HG03025 (cell line): ENCODE measurements around the gene DYSF.

Source experiments
- ATAC-seq: cut with Tn5 transposase; IDR thresholded peaks from one replicate; pipeline ENCODE4 v1.9.1; 2021; ENCODE audit warnings: mild to moderate bottlenecking, moderate library complexity; ENCODE audit not compliant: unreplicated experiment, low FRiP score

Gene DYSF

GRCh38 chr2:71563872-71564271 is 110.5 kb downstream of the DYSF start:
- ATAC-seq, result no peak

- no peak for ATAC-seq
Observed at GRCh38 chr2:71564361-71564760, 111.0 kb downstream of the DYSF start.

- ATAC-seq, result no peak
Observed at GRCh38 chr2:71564790-71565189, 111.4 kb downstream of the DYSF start.

DNA sequence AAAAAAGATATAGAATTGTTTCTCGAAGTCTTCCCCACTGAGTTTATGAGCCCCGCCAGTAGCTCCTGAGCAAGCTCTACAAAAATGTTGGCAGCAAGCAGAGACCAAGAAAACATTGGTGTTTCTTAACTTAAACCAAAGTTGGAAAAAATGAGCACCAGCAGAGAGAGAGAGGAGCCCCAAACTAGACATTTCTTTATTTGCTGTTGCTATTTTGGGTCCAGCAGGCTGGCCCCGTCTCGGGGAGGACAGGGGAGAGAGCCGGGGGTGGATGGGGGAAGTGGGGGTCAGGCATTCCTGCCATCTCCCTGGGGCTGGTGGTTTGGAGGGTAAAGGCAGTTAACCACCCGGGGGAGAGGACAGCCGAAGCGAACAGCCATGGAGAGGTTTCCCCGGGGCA is 113.0 kb downstream of the DYSF start:
- no peak for ATAC-seq

DNA sequence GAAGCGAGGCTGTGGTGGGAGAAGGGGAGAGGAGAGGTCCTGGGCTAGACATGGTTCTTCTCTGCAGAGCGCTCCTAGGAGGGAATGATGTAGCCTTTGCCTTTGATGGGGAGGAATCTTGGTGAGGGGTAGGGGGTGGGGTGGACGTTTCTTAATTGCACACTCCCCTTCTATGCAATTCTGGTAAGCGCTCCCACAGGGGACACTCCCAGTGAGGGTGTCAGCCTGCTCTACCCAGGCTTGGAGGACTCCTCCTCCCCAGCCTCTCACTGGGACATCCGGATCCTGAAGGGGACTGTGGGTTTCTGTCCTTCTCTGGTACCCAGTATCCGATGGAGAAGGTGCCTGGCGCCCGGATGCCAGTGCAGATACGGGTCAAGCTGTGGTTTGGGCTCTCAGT is 114.3 kb downstream of the DYSF start:
- ATAC-seq, result no peak

GRCh38 chr2:71568103-71568502 is 114.7 kb downstream of the DYSF start:
- no peak for ATAC-seq

DNA sequence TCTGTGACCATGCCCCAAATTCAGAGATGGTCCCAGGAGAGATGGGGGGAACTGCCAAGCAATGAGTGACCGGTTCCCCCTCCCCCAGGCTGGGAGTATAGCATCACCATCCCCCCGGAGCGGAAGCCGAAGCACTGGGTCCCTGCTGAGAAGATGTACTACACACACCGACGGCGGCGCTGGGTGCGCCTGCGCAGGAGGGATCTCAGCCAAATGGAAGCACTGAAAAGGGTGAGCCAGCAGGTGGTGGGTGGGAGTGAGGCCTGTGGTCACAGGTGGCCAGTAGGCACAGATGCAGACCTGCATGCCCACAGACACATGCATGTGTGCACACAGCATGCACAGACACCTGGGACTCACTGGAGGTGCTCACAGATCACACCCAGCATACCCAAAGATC is 117.2 kb downstream of the DYSF start:
- no peak for ATAC-seq

- no peak for ATAC-seq
Observed at GRCh38 chr2:71570951-71571460, 117.6 kb downstream of the DYSF start.

DNA sequence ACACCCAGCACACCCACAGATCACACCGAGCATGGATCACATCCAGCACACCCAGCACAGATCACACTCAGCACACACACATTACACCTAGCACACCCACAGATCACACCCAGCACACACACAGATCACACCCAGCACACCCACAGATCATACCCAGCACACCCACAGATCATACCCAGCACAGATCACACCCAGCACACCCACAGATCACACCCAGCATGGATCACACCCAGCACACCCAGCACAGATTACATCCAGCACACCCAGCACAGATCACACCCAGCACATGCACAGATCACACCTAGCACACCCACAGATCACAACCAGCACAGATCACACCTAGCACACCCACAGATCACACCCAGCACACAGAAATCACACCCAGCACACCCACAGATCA is 118.6 kb downstream of the DYSF start:
- ATAC-seq, result no peak

GRCh38 chr2:71575966-71576365 is 122.6 kb downstream of the DYSF start:
- ATAC-seq, result no peak

- no peak for ATAC-seq
Observed at GRCh38 chr2:71576541-71576940, 123.2 kb downstream of the DYSF start.

DNA sequence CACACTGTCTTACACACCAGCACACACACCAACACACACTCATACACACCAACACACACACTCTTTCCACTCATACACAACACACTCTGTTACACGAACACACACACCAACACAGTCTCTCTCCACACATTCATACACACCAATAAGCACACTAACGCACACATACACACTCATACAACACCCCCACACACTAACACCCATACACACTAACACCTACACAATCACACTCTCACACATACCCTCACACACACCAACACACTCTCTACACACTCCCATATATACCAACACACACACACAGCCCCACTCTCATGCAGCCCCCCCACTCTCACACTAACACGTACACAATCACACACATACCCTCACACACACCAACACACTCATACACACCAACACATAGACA is 123.8 kb downstream of the DYSF start:
- ATAC-seq, result no peak

DNA sequence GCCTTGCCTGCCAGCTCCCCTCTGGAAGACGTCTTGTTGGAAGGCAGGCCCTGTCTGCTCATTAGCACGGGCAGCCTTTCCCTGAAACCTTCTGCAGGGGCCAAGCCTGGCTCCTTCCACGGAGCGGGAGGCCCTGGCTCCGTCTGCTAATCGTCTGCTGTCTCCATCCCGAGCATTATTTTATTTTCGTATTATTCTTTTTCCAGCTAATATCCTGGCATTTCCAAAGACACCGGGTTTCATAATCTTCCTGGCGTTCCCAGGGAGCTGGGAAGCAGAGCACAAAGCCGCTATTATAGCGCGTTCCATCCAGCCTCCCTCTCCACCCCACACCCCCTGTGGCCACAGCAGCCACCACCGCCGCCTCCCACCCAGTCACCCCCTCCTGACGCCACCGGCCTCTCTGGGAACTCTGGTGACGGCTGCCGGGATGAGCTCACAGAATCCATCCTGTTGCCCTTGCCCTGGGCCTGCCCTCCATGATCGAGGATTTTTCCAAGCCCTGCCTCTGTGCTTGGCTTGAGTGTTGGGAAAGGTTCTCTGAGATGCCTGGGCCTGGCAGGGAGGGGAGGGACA is 125.5 kb downstream of the DYSF start:
- no peak for ATAC-seq

GRCh38 chr2:71581026-71581425 is 127.7 kb downstream of the DYSF start:
- no peak for ATAC-seq

GRCh38 chr2:71583876-71584275 is 130.5 kb downstream of the DYSF start:
- no peak for ATAC-seq

GRCh38 chr2:71586471-71586870 is 133.1 kb downstream of the DYSF start:
- ATAC-seq, result no peak

DNA sequence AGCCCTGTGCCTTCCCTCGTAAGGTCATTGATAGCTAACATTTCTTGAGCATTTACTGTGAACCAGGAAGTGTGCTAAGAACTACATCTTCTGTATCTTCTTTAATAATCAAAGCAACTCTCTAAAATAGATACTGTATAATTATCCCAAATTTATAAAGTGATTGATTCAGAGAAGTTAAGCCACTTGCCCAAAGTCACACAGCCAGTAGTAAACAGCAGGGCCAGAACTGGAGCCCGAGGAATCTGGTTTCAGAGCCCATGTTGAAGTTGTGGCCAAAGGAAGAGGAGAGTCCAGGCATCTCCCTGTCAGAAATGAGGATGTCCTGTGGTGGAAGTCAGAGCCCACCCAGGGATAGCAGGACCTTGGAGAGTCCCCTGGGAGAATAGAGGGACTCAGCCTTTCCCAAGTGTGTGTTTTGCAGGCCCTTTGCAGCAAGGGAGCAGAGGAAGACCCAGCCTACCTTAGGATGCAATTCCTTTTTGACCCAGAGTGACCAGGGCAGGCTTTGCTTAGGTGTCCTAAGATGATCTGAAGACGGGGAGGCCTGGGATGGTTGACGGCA is 134.2 kb downstream of the DYSF start:
- ATAC-seq, result no peak

DNA sequence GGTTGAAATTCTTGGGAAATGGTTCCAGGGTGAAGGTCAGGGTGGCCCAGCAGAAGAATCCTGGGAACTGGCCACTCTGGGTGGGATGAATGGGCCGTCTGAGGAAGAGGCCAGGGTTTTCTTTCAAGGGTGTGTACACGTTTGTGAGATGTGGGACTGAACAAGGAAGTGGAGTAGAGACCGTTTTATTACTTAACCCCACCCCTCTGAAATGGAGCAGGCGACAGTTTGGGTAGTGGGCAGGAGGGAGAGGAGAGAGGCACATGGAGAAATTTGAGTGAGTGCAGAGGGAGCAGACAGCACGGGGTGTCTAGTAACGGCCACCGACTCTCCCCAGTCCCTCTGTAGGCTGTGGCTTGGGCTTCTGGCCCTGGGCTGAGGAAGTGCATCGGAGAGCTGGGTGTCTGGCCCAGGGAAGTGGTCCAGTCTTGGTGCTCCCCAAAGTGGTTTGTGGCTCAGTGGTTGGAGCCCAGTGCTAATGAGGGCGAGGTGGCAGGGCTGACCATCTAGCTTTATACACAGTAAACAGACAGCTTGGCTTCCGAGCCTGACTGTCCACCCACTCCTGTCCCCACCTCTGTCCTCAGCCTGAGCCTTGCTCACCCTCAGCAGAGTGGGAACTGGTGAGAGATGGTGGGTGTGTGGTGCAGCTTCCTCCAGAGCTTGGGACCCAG is 135.3 kb downstream of the DYSF start:
- no peak for ATAC-seq

DNA sequence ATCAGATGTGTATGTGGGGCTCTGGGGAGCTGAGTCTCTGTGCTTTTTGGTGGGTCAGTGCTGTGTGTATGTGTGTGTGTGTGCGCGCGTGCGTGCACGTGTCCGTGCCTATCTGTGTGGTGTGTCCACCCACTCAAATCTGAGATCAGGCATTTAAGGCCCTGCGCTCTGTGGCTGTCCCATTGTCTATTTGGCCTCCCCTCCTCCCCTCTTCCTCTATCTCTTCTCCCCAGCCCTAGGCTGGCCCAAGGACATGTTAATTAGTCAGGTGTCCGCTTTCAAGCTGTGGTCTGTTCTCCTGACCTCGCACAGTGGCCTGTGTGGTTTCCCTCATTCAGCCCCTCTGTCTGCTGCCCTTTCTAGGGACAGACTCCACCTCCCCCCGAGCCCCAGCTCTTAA is 136.4 kb downstream of the DYSF start:
- no peak for ATAC-seq

DNA sequence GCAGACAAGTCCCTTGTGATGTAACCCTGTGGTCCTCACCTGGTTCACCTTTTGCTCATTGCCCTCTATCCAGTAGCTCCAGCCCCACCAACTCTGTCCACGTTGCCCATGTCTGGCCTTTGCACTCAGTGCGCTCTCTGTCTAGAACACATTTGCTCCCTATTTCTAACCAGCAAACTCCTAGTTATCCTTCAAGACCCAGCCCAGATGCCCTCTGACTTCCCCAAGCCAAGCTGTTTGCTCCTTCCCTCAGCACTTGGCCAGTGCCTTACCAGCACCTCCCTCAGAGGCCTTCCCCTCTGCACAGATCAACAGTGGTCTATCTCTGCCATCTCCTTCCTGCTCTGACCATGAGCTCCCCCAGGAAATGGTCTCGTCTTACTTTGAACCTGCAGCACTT is 137.7 kb downstream of the DYSF start:
- ATAC-seq, result no peak

GRCh38 chr2:71592181-71592711 is 138.9 kb downstream of the DYSF start:
- no peak for ATAC-seq

DNA sequence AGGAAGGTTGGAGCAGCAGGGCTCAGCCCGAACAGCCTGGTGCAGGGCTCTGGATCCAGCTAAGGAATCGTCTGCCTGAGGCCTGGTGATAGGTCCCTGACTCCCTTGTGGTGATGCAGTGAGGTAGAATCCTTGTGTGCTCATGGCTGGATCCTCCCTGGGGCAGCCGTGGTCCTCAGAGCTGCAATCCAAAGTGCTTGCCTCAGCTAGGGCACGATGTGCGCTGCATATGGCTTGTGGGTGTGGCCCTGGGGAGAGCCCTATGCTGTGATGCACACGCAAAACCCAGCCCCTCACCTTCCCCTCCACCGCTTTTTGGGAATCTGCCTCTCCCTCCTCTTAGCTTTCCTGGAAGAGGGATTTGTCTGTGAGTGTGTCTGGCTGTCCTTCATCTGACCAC is 142.2 kb downstream of the DYSF start:
- no peak for ATAC-seq
